HepG2 (cell line): ENCODE results near the gene ZNF740. TPM values are rescaled to one million over a fixed set of nuclear protein-coding genes. Genes with fewer than 3 reads are reported as not detected.

Experiments used
- ATAC-seq: fragments of 200-7000 bp; cut with Tn5 transposase; 3 replicates; pipeline ENCODE4 v1.9.1; 2020; ENCODE audit warnings: mild to moderate bottlenecking, moderate library complexity
- BruUV-seq: library from RNA; stranded (reverse); fragments of 400-500 nt; replicated peaks from 2 replicates; lab custom pipeline; 2021; lab: Mats Ljungman, UMichigan
- CTCF ChIA-PET: fragments of 300-600 bp; formaldehyde crosslinking; extraction: SDS; loops from one replicate; lab custom pipeline; 2021; ENCODE audit warnings: low total read pairs, inconsistent platforms, low intra/inter-chr PET ratio; lab: Yijun Ruan, JAX
- POLR2A ChIA-PET: fragments of 350-600 bp; sonication (Branson Sonifier 250); formaldehyde crosslinking; loops from one replicate; lab custom pipeline; 2020; ENCODE audit warnings: antibody characterized with exemption, inconsistent platforms; lab: Yijun Ruan, JAX
- DNase-seq: peaks from one replicate; pipeline ENCODE4 v3.0.0-alpha.2; 2015; ENCODE audit warnings: low spot score
- FAIRE-seq: peaks from 3 replicates; lab custom pipeline; 2011; peaks lifted over from hg19 to GRCh38; lab: Jason Lieb, UNC
- H2AFZ ChIP-seq: one replicate; pipeline ENCODE4 v1.6.1; 2011; ENCODE audit warnings: low read length, inconsistent platforms
- H3K27ac ChIP-seq: fragments of 300-600 bp; 3 replicates; pipeline ENCODE4 v1.8.0; 2011; ENCODE audit warnings: mixed run types, mild to moderate bottlenecking, mixed read lengths, low read length, inconsistent platforms; ENCODE audit not compliant: insufficient read depth; ENCODE audit errors: extremely low read length
- H3K27me3 ChIP-seq, 2 experiments: fragments of 200-600 bp in 1 of 2; 2 replicates in 1 of 2; 3 replicates in 1 of 2; pipeline versions ENCODE4 v1.6.0 to v1.8.0; 2011; ENCODE audit warnings: low read length in 2 of 2, mild to moderate bottlenecking in 2 of 2, moderate library complexity in 2 of 2, inconsistent platforms in 1 of 2; ENCODE audit not compliant: insufficient read depth in 2 of 2, control insufficient read depth in 1 of 2
- H3K36me3 ChIP-seq, 2 experiments: fragments of 200-600 bp in 1 of 2; replicated peaks in 1 of 2; 2 replicates in 1 of 2; 3 replicates in 1 of 2; pipeline versions ENCODE4 v1.5.1 to v1.8.0; 2011; ENCODE audit warnings: low read length in 2 of 2, inconsistent platforms in 1 of 2; ENCODE audit not compliant: insufficient read depth in 2 of 2, control insufficient read depth in 1 of 2
- H3K4me1 ChIP-seq: 2 replicates; pipeline ENCODE4 v1.5.1; 2012; ENCODE audit warnings: low read length, inconsistent platforms; ENCODE audit not compliant: insufficient read depth
- H3K4me2 ChIP-seq: 2 replicates; pipeline ENCODE4 v1.6.0; 2011; ENCODE audit warnings: low read depth, low read length, inconsistent platforms
- H3K4me3 ChIP-seq, 3 experiments: fragments of 200-600 bp in 1 of 3; sonication (generic), shearing (Covaris generic) in 1 of 3; replicated peaks in 1 of 3; 2 replicates each; pipeline ENCODE4 v1.5.1; 2011 to 2016; ENCODE audit warnings: low read length in 3 of 3, inconsistent platforms in 2 of 3, low read depth in 2 of 3, mild to moderate bottlenecking in 2 of 3, control low read depth in 1 of 3, mixed read lengths in 1 of 3; ENCODE audit not compliant: insufficient read depth in 1 of 3
- H3K79me2 ChIP-seq: one replicate; pipeline ENCODE4 v1.6.1; 2011; ENCODE audit warnings: low read length, inconsistent platforms; ENCODE audit not compliant: insufficient read depth
- H3K9ac ChIP-seq: 2 replicates; pipeline ENCODE4 v1.6.0; 2011; ENCODE audit warnings: mild to moderate bottlenecking, low read depth, low read length, inconsistent platforms; ENCODE audit not compliant: insufficient read depth
- H3K9me3 ChIP-seq: 2 replicates; pipeline ENCODE4 v1.5.1; 2012; ENCODE audit warnings: mild to moderate bottlenecking, low read length
- H4K20me1 ChIP-seq: 2 replicates; pipeline ENCODE4 v1.6.0; 2011; ENCODE audit warnings: inconsistent platforms, mild to moderate bottlenecking, low read length, moderate library complexity; ENCODE audit not compliant: insufficient read depth
- NFIB ChIP-seq: sonication (generic); formaldehyde crosslinking; IDR thresholded peaks from 2 replicates; pipeline ENCODE4 v1.9.0; 2021; ENCODE audit warnings: missing genetic modification reagents, mild to moderate bottlenecking, borderline replicate concordance
- SAP130 ChIP-seq: IDR thresholded peaks from 2 replicates; pipeline ENCODE4 v1.6.1; 2016; ENCODE audit warnings: low read depth
- ZNF318 ChIP-seq: sonication (generic); formaldehyde crosslinking; IDR thresholded peaks from 2 replicates; pipeline ENCODE4 v1.4.0; 2020; ENCODE audit warnings: mild to moderate bottlenecking, missing genetic modification reagents
- ZNF616 ChIP-seq: sonication (generic); formaldehyde crosslinking; IDR thresholded peaks from 2 replicates; pipeline ENCODE4 v1.5.0; 2020; ENCODE audit warnings: low read depth, mild to moderate bottlenecking, missing genetic modification reagents
- ZNF646 ChIP-seq: sonication (generic); formaldehyde crosslinking; IDR thresholded peaks from 2 replicates; pipeline ENCODE4 v1.9.0; 2021; ENCODE audit warnings: mild to moderate bottlenecking, missing genetic modification reagents
- ZNF788 ChIP-seq: sonication (generic); formaldehyde crosslinking; IDR thresholded peaks from 2 replicates; pipeline ENCODE4 v1.5.0; 2020; ENCODE audit warnings: mild to moderate bottlenecking, missing genetic modification reagents, borderline replicate concordance
- WGBS: methylation state at CpG from one replicate; pipeline ENCODE4 v1.1.6; 2017; ENCODE audit warnings: low lambda C conversion rate; 5-methylcytosine and 5-hydroxymethylcytosine counted together
- in situ Hi-C: cut with HindIII; loops from 2 replicates; pipeline ENCODE4 v1.10.0; 2017; ENCODE audit warnings: low pct_unique_long_range_greater_than_20kb; ENCODE audit not compliant: extremely low pct_ligation_motif_present
- intact Hi-C: fragments of 100-400 bp; cut with micrococcal nuclease; formaldehyde crosslinking; loops from one replicate; pipeline ENCODE4 v1.10.0; 2022; ENCODE audit not compliant: unreplicated experiment
- polyA plus RNA-seq, 8 experiments: library from polyadenylated mRNA; depleted of rRNA in 3 of 8; stranded (reverse) in 7 of 8; unstranded in 1 of 8; fragments of >200 nt; fragmentation: Illumina TruSeq in 4 of 8; extraction: Trizol in 4 of 8; gene quantifications; 2 replicates each; pipeline versions ENCODE4 v1.2.1 to v1.2.3, GENCODE V29; 2011 to 2016; ENCODE audit warnings: low read depth in 4 of 8, missing spikeins in 1 of 8, mixed read lengths in 1 of 8; ENCODE audit not compliant: insufficient read depth in 1 of 8
- total RNA-seq, 5 experiments: library from RNA; depleted of rRNA; stranded (reverse); fragments of >200 nt; fragmentation: Illumina TruSeq; extraction: Trizol; gene quantifications; 2 replicates each; pipeline ENCODE4 v1.2.3, GENCODE V29; 2016; ENCODE audit warnings: low read depth in 1 of 5

ZNF740 gene
- total and polyA plus RNA-seq, 2 of the 13 experiments (the other 11 are each of a cell fraction or from before 2014, with no cell fraction given) = 16.9 to 19.0 TPM

GRCh38 chr12:53219292-53219955 lies 38.9 kb downstream of the ZNF740 start:
- H3K9ac ChIP-seq = peak overlapping the region; percentile 31
- in situ Hi-C loops (loop anchor here (5.0 kb wide), 1 partner anchor 48 kb away; the partner anchor contains the start of gene ESPL1), intact Hi-C loops (no loop called here)
- H4K20me1 ChIP-seq = no peaks in the 10 kb centered on the region
- H3K27ac ChIP-seq = no peak overlapping the region
- POLR2A ChIA-PET = interaction anchor here (1.0 to 3.7 kb wide), 11 partner anchors 11 to 282 kb away, joined by 3 to 17 read pairs (median 8); partner anchors contain the start of genes AAAS, CSAD, ESPL1 and PFDN5
- CTCF ChIA-PET = no interaction called here
- peak overlapping the region; percentile 75 to 89 (median 89) for H3K4me3 ChIP-seq
- no peak for FAIRE-seq
- H3K27me3 ChIP-seq = peaks cover 0 to 15% of the 10 kb centered on the region in 2 experiments; a peak in 3 of 5 replicates
- no peaks in the 10 kb centered on the region for H3K79me2 ChIP-seq
- H3K36me3 ChIP-seq = no peaks in the 10 kb centered on the region
- no peak for ATAC-seq
- no peak overlapping the region for H2AFZ ChIP-seq
- no peak for DNase-seq
- WGBS = 7% methylated on average over 24 of the region's 27 CpGs
- H3K4me2 ChIP-seq = peak overlapping the region; percentile 100
- H3K9me3 ChIP-seq = no peaks in the 10 kb centered on the region
- peaks cover 64% of the 10 kb centered on the region for H3K4me1 ChIP-seq
- no TSS peak for BruUV-seq
- 0 out of 2 replicates have a peak, but pooled peaks have one; percentile 67 for TF ChIP-seq ZNF646 (CRISPR knock-in tag)
- no peak for TF ChIP-seq ZNF318
- peak; percentile 14; the same call in 1 of the 2 replicates for TF ChIP-seq SAP130 (CRISPR knock-in tag)
- 0 out of 2 replicates have a peak, but pooled peaks have one; percentile 31 for TF ChIP-seq NFIB (CRISPR knock-in tag)
- TF ChIP-seq ZNF616 = no peak
- peak; percentile 25; the same call in 1 of the 2 replicates for TF ChIP-seq ZNF788 (CRISPR knock-in tag)
